MM.1S (cell line): ENCODE measurements around the gene NRXN3.

ENCODE experiments used
- DNase-seq: peaks from one replicate; pipeline ENCODE4 v3.0.0-alpha.2; 2015
- H2AFZ ChIP-seq: fragments of 300-600 bp; sonication (generic); 2 replicates; pipeline ENCODE4 v1.6.0; 2016; ENCODE audit warnings: antibody characterized with exemption, low read length
- H3F3A ChIP-seq: fragments of 300-600 bp; sonication (generic); 2 replicates; pipeline ENCODE4 v1.6.1; 2016; ENCODE audit warnings: mild to moderate bottlenecking, antibody characterized with exemption, low read length, moderate library complexity, mixed read lengths; ENCODE audit not compliant: insufficient read depth
- H3K27ac ChIP-seq: fragments of 300-600 bp; sonication (generic); 2 replicates; pipeline ENCODE4 v1.5.1; 2016; ENCODE audit warnings: mild to moderate bottlenecking, low read length
- H3K27me3 ChIP-seq: fragments of 300-600 bp; sonication (generic); replicated peaks from 2 replicates; pipeline ENCODE4 v1.6.0; 2016; ENCODE audit warnings: low read length; ENCODE audit not compliant: insufficient read depth
- H3K36me3 ChIP-seq: fragments of 300-600 bp; sonication (generic); replicated peaks from 2 replicates; pipeline ENCODE4 v1.6.1; 2016; ENCODE audit warnings: mild to moderate bottlenecking, low read length, mixed read lengths; ENCODE audit not compliant: insufficient read depth
- H3K4me1 ChIP-seq: fragments of 300-600 bp; sonication (generic); 2 replicates; pipeline ENCODE4 v1.6.1; 2016; ENCODE audit warnings: low read length, mixed read lengths
- H3K4me2 ChIP-seq: fragments of 300-600 bp; sonication (generic); 2 replicates; pipeline ENCODE4 v1.6.0; 2016; ENCODE audit warnings: low read depth, low read length
- H3K4me3 ChIP-seq: fragments of 300-600 bp; sonication (generic); 2 replicates; pipeline ENCODE4 v1.5.1; 2016; ENCODE audit warnings: low read length, mixed read lengths
- H3K79me2 ChIP-seq: fragments of 300-600 bp; sonication (generic); 2 replicates; pipeline ENCODE4 v1.6.1; 2016; ENCODE audit warnings: mixed run types, low read length, mixed read lengths
- H3K9ac ChIP-seq: fragments of 300-600 bp; sonication (generic); 2 replicates; pipeline ENCODE4 v1.6.1; 2016; ENCODE audit warnings: low read length, mixed read lengths
- H3K9me2 ChIP-seq: fragments of 300-600 bp; sonication (generic); replicated peaks from 2 replicates; pipeline ENCODE4 v1.6.1; 2016; ENCODE audit warnings: mild to moderate bottlenecking, low read length, mixed read lengths; ENCODE audit not compliant: insufficient read depth
- H3K9me3 ChIP-seq: fragments of 300-600 bp; sonication (generic); replicated peaks from 2 replicates; pipeline ENCODE4 v1.6.1; 2016; ENCODE audit warnings: mild to moderate bottlenecking, low read length, mixed read lengths; ENCODE audit not compliant: insufficient read depth
- H4K20me1 ChIP-seq: fragments of 300-600 bp; sonication (generic); 2 replicates; pipeline ENCODE4 v1.6.1; 2016; ENCODE audit warnings: mild to moderate bottlenecking, low read length, moderate library complexity, mixed read lengths; ENCODE audit not compliant: insufficient read depth
- CTCF ChIP-seq: fragments of 300-600 bp; sonication (generic); IDR thresholded peaks from 2 replicates; pipeline ENCODE4 v1.5.1; 2016; ENCODE audit warnings: antibody characterized with exemption, low read length, mixed read lengths
- EZH2 ChIP-seq: fragments of 300-600 bp; sonication (generic); optimal IDR thresholded peaks from 2 replicates; pipeline ENCODE3; 2017; ENCODE audit warnings: low read depth, mild to moderate bottlenecking, antibody characterized with exemption, low read length, mixed read lengths
- EZH2phosphoT487 ChIP-seq: fragments of 300-600 bp; sonication (generic); IDR thresholded peaks from 2 replicates; pipeline ENCODE4 v1.6.1; 2018; ENCODE audit warnings: antibody characterized with exemption, low read length

NRXN3 gene

DNA sequence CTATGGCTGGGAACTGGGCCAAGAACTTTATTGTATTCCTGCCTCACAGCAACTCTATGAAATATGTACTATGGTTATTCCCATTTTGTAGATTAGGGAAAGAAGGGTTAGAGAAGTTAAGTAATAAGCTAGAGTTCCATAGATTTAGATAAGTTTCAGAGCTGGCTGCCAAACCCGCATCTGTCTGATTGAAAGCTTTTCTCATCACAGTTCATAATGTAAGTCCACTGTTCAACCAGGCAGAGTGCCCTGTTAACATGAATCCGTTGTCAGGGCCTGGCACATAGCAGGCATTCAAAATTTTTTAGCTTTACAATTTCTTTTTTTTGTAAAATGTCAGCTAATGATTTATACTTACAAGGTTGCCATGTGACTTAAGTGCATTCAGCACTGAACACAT, 467.3 kb downstream of the NRXN3 start:
- DNase-seq = no peak
- H3K27me3 ChIP-seq = no peaks in the 10 kb centered on the region
- no peak overlapping the region for H3K9ac ChIP-seq
- TF ChIP-seq EZH2phosphoT487 = no peak
- no peak for TF ChIP-seq CTCF
- TF ChIP-seq EZH2 = no peak
- no peaks in the 10 kb centered on the region for H3K9me2 ChIP-seq
- no peak overlapping the region for H3K4me2 ChIP-seq
- H3K9me3 ChIP-seq = no peaks in the 10 kb centered on the region
- no peak overlapping the region for H3K4me3 ChIP-seq
- no peaks in the 10 kb centered on the region for H3K4me1 ChIP-seq
- H3K79me2 ChIP-seq = no peaks in the 10 kb centered on the region
- H2AFZ ChIP-seq = no peak overlapping the region
- no peak overlapping the region for H3K27ac ChIP-seq
- no peaks in the 10 kb centered on the region for H3F3A ChIP-seq
- no peaks in the 10 kb centered on the region for H3K36me3 ChIP-seq
- no peaks in the 10 kb centered on the region for H4K20me1 ChIP-seq

- Histone ChIP-seq H3K9ac (no peak overlapping the region), H3K4me1 (no peaks in the 10 kb centered on the region), H3K4me3 (no peak overlapping the region), H3K79me2 (no peaks in the 10 kb centered on the region), H4K20me1 (no peaks in the 10 kb centered on the region), H3K9me3 (no peaks in the 10 kb centered on the region), H2AFZ (no peak overlapping the region), H3K27ac (no peak overlapping the region), H3F3A (no peaks in the 10 kb centered on the region), H3K9me2 (no peaks in the 10 kb centered on the region), H3K4me2 (no peak overlapping the region), H3K36me3 (no peaks in the 10 kb centered on the region), H3K27me3 (no peaks in the 10 kb centered on the region)
- no peak for DNase-seq
- TF ChIP-seq EZH2 (no peak), EZH2phosphoT487 (no peak), CTCF (no peak)
Measured at GRCh38 chr14:78637908-78638475, 467.8 kb downstream of the NRXN3 start.

- H3K9ac ChIP-seq = no peak overlapping the region
- no peaks in the 10 kb centered on the region for H3K27me3 ChIP-seq
- H3K4me1 ChIP-seq = no peaks in the 10 kb centered on the region
- H3K9me2 ChIP-seq = no peaks in the 10 kb centered on the region
- no peak overlapping the region for H2AFZ ChIP-seq
- no peak overlapping the region for H3K4me2 ChIP-seq
- no peaks in the 10 kb centered on the region for H3K9me3 ChIP-seq
- no peaks in the 10 kb centered on the region for H3F3A ChIP-seq
- DNase-seq = no peak
- no peak for TF ChIP-seq EZH2
- TF ChIP-seq EZH2phosphoT487 = no peak
- TF ChIP-seq CTCF = no peak
- H4K20me1 ChIP-seq = no peaks in the 10 kb centered on the region
- H3K4me3 ChIP-seq = no peak overlapping the region
- no peaks in the 10 kb centered on the region for H3K79me2 ChIP-seq
- no peak overlapping the region for H3K27ac ChIP-seq
- H3K36me3 ChIP-seq = no peaks in the 10 kb centered on the region
Measured at GRCh38 chr14:78638926-78639325, 468.8 kb downstream of the NRXN3 start.
